Colonic mucosa (tissue), 4 donors: ENCODE data around the gene BCL11B. TPM values are rescaled to one million over a fixed set of nuclear protein-coding genes. Genes with fewer than 3 reads are reported as not detected.
A peak's percentile ranks its signal among the peaks of the same experiment; 100 is the strongest.

Experiments
- DNase-seq: peaks from one replicate; pipeline ENCODE4 v3.0.0-alpha.2; 2020
- H3K27ac ChIP-seq: fragments of 200-600 bp; one replicate; pipeline ENCODE4 v1.8.0; 2021
- H3K27me3 ChIP-seq: fragments of 200-600 bp; one replicate; pipeline ENCODE4 v1.8.0; 2021
- H3K36me3 ChIP-seq: fragments of 200-600 bp; one replicate; pipeline ENCODE4 v1.8.0; 2021
- H3K4me1 ChIP-seq: fragments of 200-600 bp; one replicate; pipeline ENCODE4 v1.8.0; 2021; ENCODE audit warnings: mild to moderate bottlenecking
- H3K4me3 ChIP-seq: fragments of 200-600 bp; one replicate; pipeline ENCODE4 v1.8.0; 2021
- H3K9ac ChIP-seq, 2 donors: one replicate each; pipeline ENCODE4 v1.7.0; 2013; ENCODE audit warnings: control low read depth in 2 of 2, low read depth in 2 of 2, low read length in 2 of 2
- H3K9me3 ChIP-seq: fragments of 200-600 bp; one replicate; pipeline ENCODE4 v1.8.0; 2021
- intact Hi-C: fragments of 100-400 bp; cut with DNase I; formaldehyde crosslinking; loops from one replicate; pipeline ENCODE4 v1.14.1; 2022
- total RNA-seq, 2 donors: library from RNA; stranded (reverse); fragmentation: NEBNext Ultra II Directional in 1 of 2; extraction: Animal tissue kit (Norgen Biotek cat#: 25700) in 1 of 2; gene quantifications; one replicate each; pipeline ENCODE4 v1.2.1, GENCODE V29; 2021
- TF ChIP-seq, protein P1 (sequence below): fragments of 200-600 bp; IDR thresholded peaks from one replicate; pipeline ENCODE4 v1.8.0; 2022; ENCODE audit warnings: antibody characterized with exemption, mild to moderate bottlenecking
- donor health status: healthy.
- donor health status: DM: no; HTN: no; CAD: no.
- donor health status: DM: no; HTN: no; CAD: no.

BCL11B gene
- total RNA-seq, 2 donors from 2014 or later = 5.6 to 10.4 TPM

DNA sequence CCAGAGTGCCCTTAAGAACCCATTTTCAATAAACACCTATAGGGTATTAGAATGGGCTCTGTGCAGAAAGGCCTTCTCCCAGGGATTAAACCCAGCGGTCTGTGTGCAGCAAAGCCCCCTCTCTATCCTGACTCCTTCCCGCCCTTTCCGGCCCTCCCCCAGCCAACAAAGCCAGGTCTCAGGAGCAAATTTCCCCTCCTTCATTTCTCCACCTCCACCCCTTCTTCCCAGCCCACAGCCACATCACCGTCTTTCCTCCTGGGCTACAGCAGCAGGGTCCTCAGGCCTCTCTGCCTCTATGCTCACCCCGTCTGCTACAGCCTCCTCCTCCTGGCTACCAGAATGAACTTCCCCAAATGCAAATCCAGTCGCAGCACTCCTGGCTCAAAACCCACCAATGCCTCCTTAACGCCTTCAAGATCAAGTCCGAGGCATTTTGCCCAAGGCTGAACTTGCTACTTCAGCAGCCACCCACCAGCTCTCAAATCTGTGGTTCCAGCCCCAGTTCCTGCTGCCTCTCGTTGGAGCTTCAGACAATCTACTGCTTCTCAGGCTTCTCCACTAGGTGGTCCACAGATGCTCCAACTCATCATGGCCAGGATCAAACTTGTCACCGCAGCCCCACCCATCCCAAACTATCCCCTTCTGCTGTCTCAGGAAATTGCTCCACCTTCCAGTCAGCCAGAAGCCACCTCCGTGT, 134.8 kb downstream of the BCL11B start:
- Histone ChIP-seq H3K27ac (no peak overlapping the region), H3K4me3 (no peak overlapping the region), H3K36me3 (no peaks in the 10 kb centered on the region), H3K9ac (no peak overlapping the region), H3K27me3 (no peaks in the 10 kb centered on the region), H3K4me1 (no peaks in the 10 kb centered on the region), H3K9me3 (no peaks in the 10 kb centered on the region)
- intact Hi-C loops = no loop called here
- DNase-seq = peak; percentile 6
- TF ChIP-seq, protein P1, sequence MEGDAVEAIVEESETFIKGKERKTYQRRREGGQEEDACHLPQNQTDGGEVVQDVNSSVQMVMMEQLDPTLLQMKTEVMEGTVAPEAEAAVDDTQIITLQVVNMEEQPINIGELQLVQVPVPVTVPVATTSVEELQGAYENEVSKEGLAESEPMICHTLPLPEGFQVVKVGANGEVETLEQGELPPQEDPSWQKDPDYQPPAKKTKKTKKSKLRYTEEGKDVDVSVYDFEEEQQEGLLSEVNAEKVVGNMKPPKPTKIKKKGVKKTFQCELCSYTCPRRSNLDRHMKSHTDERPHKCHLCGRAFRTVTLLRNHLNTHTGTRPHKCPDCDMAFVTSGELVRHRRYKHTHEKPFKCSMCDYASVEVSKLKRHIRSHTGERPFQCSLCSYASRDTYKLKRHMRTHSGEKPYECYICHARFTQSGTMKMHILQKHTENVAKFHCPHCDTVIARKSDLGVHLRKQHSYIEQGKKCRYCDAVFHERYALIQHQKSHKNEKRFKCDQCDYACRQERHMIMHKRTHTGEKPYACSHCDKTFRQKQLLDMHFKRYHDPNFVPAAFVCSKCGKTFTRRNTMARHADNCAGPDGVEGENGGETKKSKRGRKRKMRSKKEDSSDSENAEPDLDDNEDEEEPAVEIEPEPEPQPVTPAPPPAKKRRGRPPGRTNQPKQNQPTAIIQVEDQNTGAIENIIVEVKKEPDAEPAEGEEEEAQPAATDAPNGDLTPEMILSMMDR = no peak

- Histone ChIP-seq H3K9me3 (no peaks in the 10 kb centered on the region), H3K9ac (no peak overlapping the region), H3K27me3 (no peaks in the 10 kb centered on the region), H3K27ac (no peak overlapping the region), H3K4me1 (no peaks in the 10 kb centered on the region), H3K4me3 (no peak overlapping the region), H3K36me3 (no peaks in the 10 kb centered on the region)
- intact Hi-C loops = no loop called here
- TF ChIP-seq, protein P1 = no peak
- DNase-seq = no peak
Measured at GRCh38 chr14:99136401-99136800, 135.6 kb downstream of the BCL11B start.

DNA sequence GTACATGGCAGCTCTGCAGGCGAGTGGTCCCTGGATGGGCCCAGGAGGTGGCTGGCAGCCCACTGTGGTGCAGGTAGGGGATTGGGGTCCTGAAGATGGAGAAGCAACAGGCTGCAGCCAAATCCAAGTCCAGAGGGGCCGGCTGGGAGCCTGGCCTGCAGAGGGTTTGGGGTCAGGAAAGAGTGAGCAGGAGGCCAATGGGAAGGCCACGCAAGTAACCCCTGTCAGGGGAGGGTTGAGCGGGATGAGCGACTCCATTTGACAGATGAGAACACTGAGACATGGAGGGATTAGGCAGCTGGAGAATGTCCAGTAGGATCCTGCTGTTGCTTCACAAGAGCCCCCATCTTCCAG, 136.0 kb downstream of the BCL11B start:
- no peaks in the 10 kb centered on the region for H3K36me3 ChIP-seq
- peak; percentile 14 for DNase-seq
- no peaks in the 10 kb centered on the region for H3K4me1 ChIP-seq
- H3K9ac ChIP-seq = no peak overlapping the region
- H3K9me3 ChIP-seq = no peaks in the 10 kb centered on the region
- TF ChIP-seq, protein P1 = no peak
- no peak overlapping the region for H3K4me3 ChIP-seq
- H3K27me3 ChIP-seq = no peaks in the 10 kb centered on the region
- intact Hi-C loops = no loop called here
- H3K27ac ChIP-seq = no peak overlapping the region

DNA sequence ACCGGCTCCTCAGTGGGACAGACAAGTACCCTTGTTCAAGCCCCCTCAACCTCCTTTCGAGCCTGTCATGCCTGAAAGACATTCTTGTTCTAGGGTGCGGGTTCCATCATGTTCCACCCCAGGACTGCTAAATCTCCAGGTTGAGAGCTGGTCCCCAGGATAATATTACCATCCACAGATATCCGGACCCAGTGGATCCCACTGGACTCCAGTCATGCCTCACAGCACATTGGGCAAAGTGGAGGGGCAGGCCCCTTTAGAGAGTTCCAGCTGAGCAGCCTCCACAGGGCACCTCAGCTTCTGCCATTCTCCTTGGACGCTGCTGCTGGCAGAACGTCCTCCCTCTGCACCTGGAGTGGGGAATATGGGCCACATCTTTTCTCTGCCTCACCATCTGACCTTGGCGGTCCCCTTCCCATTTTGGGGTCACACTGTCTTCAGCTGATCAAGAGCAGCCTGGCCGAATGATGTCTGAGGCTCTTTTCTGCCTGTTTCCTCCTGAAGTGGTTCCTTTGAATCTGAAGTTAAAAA, 137.4 kb downstream of the BCL11B start:
- Histone ChIP-seq H3K27ac (no peak overlapping the region), H3K4me1 (no peaks in the 10 kb centered on the region), H3K4me3 (no peak overlapping the region), H3K27me3 (no peaks in the 10 kb centered on the region), H3K9ac (no peak overlapping the region), H3K36me3 (no peaks in the 10 kb centered on the region), H3K9me3 (no peaks in the 10 kb centered on the region)
- DNase-seq = no peak
- intact Hi-C loops = no loop called here
- TF ChIP-seq, protein P1 = no peak

- no peak overlapping the region for H3K9ac ChIP-seq
- H3K27ac ChIP-seq = no peak overlapping the region
- no peaks in the 10 kb centered on the region for H3K27me3 ChIP-seq
- no peak overlapping the region for H3K4me3 ChIP-seq
- intact Hi-C loops = no loop called here
- H3K36me3 ChIP-seq = no peaks in the 10 kb centered on the region
- no peak for DNase-seq
- H3K4me1 ChIP-seq = no peaks in the 10 kb centered on the region
- H3K9me3 ChIP-seq = no peaks in the 10 kb centered on the region
- TF ChIP-seq, protein P1 = no peak
Measured at GRCh38 chr14:99133636-99134515, 138.1 kb downstream of the BCL11B start.
